HEK293 (cell line): ENCODE measurements around the gene GSTP1.

Experiments
- BCL11B ChIP-seq: fragments of 450-650 bp; formaldehyde crosslinking; IDR thresholded peaks from 2 replicates; pipeline ENCODE4 v1.5.1; 2016; ENCODE audit warnings: low read depth, missing biosample characterization, missing genetic modification characterization
- EGR2 ChIP-seq: fragments of 450-650 bp; formaldehyde crosslinking; IDR thresholded peaks from 2 replicates; pipeline ENCODE4 v1.5.1; 2016; ENCODE audit warnings: low read depth, missing biosample characterization, missing genetic modification characterization
- SCRT2 ChIP-seq: fragments of 450-650 bp; formaldehyde crosslinking; IDR thresholded peaks from 2 replicates; pipeline ENCODE4 v1.5.1; 2016; ENCODE audit warnings: missing biosample characterization, missing genetic modification characterization
- ZBTB20 ChIP-seq: fragments of 450-650 bp; formaldehyde crosslinking; IDR thresholded peaks from 2 replicates; pipeline ENCODE4 v1.5.1; 2016; ENCODE audit warnings: missing biosample characterization, missing genetic modification characterization
- ZBTB21 ChIP-seq: fragments of 450-650 bp; formaldehyde crosslinking; IDR thresholded peaks from 2 replicates; pipeline ENCODE4 v1.5.1; 2017; ENCODE audit warnings: missing biosample characterization, missing genetic modification characterization
- ZIC2 ChIP-seq: fragments of 450-650 bp; formaldehyde crosslinking; IDR thresholded peaks from 2 replicates; pipeline ENCODE4 v1.5.1; 2016; ENCODE audit warnings: missing biosample characterization, missing genetic modification characterization
- ZNF10 ChIP-seq: fragments of 450-650 bp; formaldehyde crosslinking; IDR thresholded peaks from 2 replicates; pipeline ENCODE4 v1.5.1; 2017; ENCODE audit warnings: missing biosample characterization, missing genetic modification characterization
- ZNF157 ChIP-seq: fragments of 450-650 bp; formaldehyde crosslinking; IDR thresholded peaks from 2 replicates; pipeline ENCODE4 v1.5.1; 2016; ENCODE audit warnings: missing biosample characterization, missing genetic modification characterization
- ZNF174 ChIP-seq: fragments of 450-650 bp; formaldehyde crosslinking; IDR thresholded peaks from 2 replicates; pipeline ENCODE4 v1.5.0; 2017; ENCODE audit warnings: missing biosample characterization, mild to moderate bottlenecking, missing genetic modification characterization
- ZNF184 ChIP-seq: fragments of 450-650 bp; IDR thresholded peaks from 2 replicates; pipeline ENCODE4 v1.5.1; 2018; ENCODE audit warnings: missing biosample characterization, mild to moderate bottlenecking, missing genetic modification characterization
- ZNF19 ChIP-seq: fragments of 450-650 bp; formaldehyde crosslinking; IDR thresholded peaks from 2 replicates; pipeline ENCODE4; 2016; ENCODE audit warnings: missing biosample characterization, missing genetic modification characterization, low read depth
- ZNF2 ChIP-seq: fragments of 450-650 bp; formaldehyde crosslinking; IDR thresholded peaks from 2 replicates; pipeline ENCODE4 v1.5.1; 2016; ENCODE audit warnings: missing biosample characterization, missing genetic modification characterization
- ZNF37A ChIP-seq: fragments of 450-650 bp; IDR thresholded peaks from 2 replicates; pipeline ENCODE4 v1.5.1; 2018; ENCODE audit warnings: missing biosample characterization, missing genetic modification characterization
- ZNF571 ChIP-seq: fragments of 450-650 bp; formaldehyde crosslinking; IDR thresholded peaks from 2 replicates; pipeline ENCODE4 v1.5.0; 2017; ENCODE audit warnings: missing biosample characterization, missing genetic modification characterization
- ZNF777 ChIP-seq: fragments of 450-650 bp; formaldehyde crosslinking; IDR thresholded peaks from 2 replicates; pipeline ENCODE4 v1.5.1; 2017; ENCODE audit warnings: missing biosample characterization, missing genetic modification characterization, borderline replicate concordance
- TF ChIP-seq, protein P1 (sequence below): fragments of 450-650 bp; formaldehyde crosslinking; IDR thresholded peaks from 2 replicates; pipeline ENCODE4 v1.5.1; 2016; ENCODE audit warnings: missing biosample characterization, missing genetic modification characterization
- TF ChIP-seq, protein P2 (sequence below): fragments of 450-650 bp; formaldehyde crosslinking; IDR thresholded peaks from 2 replicates; pipeline ENCODE4 v1.5.1; 2016; ENCODE audit warnings: missing biosample characterization, missing genetic modification characterization
- TF ChIP-seq, protein P3 (sequence below): fragments of 450-650 bp; formaldehyde crosslinking; IDR thresholded peaks from 2 replicates; pipeline ENCODE4 v1.5.1; 2016; ENCODE audit warnings: missing biosample characterization, missing genetic modification characterization
- TF ChIP-seq, protein P4 (sequence below): fragments of 450-650 bp; formaldehyde crosslinking; IDR thresholded peaks from 2 replicates; pipeline ENCODE4 v1.5.1; 2016; ENCODE audit warnings: missing biosample characterization, missing genetic modification characterization, low read depth
- TF ChIP-seq, protein P5 (sequence below): fragments of 450-650 bp; formaldehyde crosslinking; IDR thresholded peaks from 2 replicates; pipeline ENCODE4 v1.5.1; 2016; ENCODE audit warnings: missing biosample characterization, missing genetic modification characterization
- TF ChIP-seq, protein P6 (sequence below): fragments of 450-650 bp; formaldehyde crosslinking; IDR thresholded peaks from 2 replicates; pipeline ENCODE4 v1.5.1; 2016; ENCODE audit warnings: missing biosample characterization, missing genetic modification characterization

The GSTP1 gene

DNA sequence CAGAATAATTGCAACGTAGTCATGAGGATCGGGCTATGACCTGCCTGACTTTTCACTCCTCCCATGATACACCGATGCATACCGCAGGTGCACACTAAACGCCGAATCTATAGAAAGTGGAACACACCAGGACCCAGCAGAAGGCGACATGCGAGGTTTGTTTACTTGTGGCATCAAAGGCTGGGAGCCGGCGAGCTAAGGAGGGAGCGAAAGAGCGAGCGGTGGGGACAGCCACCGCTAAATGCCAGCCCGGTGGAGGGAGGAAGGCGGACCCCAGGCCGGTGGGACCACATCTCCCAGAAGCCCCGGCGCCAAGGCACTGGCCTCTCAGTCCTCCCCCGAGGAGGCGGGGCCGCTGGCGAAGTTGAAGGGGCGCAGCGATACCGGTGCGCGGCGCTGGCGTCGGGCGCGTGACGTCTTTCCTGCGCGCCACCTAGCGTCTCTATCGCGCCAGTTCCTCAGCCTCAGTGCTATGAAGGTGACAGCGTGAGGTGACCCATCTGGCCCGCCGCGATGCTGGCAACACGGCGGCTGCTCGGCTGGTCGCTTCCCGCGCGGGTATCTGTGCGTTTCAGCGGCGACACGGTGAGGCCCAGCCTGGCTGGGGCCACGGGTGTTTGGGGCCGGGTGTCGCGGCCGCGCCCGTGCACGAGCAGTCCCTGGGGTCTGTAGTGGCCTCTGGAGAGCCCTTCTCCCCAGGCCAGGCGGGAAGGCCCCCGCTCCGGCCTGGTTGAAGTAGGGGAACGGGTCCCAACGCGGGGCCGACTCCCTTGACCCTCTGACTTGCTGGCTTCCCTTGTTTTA, 23.1 kb downstream of the GSTP1 start, which contains the start of gene NDUFV1 (continued):
- TF ChIP-seq, protein P1, sequence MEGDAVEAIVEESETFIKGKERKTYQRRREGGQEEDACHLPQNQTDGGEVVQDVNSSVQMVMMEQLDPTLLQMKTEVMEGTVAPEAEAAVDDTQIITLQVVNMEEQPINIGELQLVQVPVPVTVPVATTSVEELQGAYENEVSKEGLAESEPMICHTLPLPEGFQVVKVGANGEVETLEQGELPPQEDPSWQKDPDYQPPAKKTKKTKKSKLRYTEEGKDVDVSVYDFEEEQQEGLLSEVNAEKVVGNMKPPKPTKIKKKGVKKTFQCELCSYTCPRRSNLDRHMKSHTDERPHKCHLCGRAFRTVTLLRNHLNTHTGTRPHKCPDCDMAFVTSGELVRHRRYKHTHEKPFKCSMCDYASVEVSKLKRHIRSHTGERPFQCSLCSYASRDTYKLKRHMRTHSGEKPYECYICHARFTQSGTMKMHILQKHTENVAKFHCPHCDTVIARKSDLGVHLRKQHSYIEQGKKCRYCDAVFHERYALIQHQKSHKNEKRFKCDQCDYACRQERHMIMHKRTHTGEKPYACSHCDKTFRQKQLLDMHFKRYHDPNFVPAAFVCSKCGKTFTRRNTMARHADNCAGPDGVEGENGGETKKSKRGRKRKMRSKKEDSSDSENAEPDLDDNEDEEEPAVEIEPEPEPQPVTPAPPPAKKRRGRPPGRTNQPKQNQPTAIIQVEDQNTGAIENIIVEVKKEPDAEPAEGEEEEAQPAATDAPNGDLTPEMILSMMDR (tag by site-specific recombination): peak; percentile 100
- TF ChIP-seq ZNF157 (tag by site-specific recombination) (no peak), SCRT2 (tag by site-specific recombination) (no peak), EGR2 (no peak), ZNF19 (tag by site-specific recombination) (no peak), ZNF777 (tag by site-specific recombination) (no peak), ZBTB21 (tag by site-specific recombination) (peak; percentile 89), ZNF184 (tag by site-specific recombination) (no peak), ZNF174 (tag by site-specific recombination) (no peak), ZNF571 (tag by site-specific recombination) (no peak), ZNF37A (tag by site-specific recombination) (no peak), ZBTB20 (tag by site-specific recombination) (peak; percentile 37; the same call in 1 of the 2 replicates), ZNF2 (tag by site-specific recombination) (0 out of 2 replicates have a peak, but pooled peaks have one; percentile 42), ZIC2 (tag by site-specific recombination) (0 out of 2 replicates have a peak, but pooled peaks have one; percentile 17), BCL11B (no peak), ZNF10 (tag by site-specific recombination) (peak; percentile 71; the same call in 1 of the 2 replicates)
- TF ChIP-seq, protein P2, sequence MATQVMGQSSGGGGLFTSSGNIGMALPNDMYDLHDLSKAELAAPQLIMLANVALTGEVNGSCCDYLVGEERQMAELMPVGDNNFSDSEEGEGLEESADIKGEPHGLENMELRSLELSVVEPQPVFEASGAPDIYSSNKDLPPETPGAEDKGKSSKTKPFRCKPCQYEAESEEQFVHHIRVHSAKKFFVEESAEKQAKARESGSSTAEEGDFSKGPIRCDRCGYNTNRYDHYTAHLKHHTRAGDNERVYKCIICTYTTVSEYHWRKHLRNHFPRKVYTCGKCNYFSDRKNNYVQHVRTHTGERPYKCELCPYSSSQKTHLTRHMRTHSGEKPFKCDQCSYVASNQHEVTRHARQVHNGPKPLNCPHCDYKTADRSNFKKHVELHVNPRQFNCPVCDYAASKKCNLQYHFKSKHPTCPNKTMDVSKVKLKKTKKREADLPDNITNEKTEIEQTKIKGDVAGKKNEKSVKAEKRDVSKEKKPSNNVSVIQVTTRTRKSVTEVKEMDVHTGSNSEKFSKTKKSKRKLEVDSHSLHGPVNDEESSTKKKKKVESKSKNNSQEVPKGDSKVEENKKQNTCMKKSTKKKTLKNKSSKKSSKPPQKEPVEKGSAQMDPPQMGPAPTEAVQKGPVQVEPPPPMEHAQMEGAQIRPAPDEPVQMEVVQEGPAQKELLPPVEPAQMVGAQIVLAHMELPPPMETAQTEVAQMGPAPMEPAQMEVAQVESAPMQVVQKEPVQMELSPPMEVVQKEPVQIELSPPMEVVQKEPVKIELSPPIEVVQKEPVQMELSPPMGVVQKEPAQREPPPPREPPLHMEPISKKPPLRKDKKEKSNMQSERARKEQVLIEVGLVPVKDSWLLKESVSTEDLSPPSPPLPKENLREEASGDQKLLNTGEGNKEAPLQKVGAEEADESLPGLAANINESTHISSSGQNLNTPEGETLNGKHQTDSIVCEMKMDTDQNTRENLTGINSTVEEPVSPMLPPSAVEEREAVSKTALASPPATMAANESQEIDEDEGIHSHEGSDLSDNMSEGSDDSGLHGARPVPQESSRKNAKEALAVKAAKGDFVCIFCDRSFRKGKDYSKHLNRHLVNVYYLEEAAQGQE: no peak
- TF ChIP-seq, protein P3, sequence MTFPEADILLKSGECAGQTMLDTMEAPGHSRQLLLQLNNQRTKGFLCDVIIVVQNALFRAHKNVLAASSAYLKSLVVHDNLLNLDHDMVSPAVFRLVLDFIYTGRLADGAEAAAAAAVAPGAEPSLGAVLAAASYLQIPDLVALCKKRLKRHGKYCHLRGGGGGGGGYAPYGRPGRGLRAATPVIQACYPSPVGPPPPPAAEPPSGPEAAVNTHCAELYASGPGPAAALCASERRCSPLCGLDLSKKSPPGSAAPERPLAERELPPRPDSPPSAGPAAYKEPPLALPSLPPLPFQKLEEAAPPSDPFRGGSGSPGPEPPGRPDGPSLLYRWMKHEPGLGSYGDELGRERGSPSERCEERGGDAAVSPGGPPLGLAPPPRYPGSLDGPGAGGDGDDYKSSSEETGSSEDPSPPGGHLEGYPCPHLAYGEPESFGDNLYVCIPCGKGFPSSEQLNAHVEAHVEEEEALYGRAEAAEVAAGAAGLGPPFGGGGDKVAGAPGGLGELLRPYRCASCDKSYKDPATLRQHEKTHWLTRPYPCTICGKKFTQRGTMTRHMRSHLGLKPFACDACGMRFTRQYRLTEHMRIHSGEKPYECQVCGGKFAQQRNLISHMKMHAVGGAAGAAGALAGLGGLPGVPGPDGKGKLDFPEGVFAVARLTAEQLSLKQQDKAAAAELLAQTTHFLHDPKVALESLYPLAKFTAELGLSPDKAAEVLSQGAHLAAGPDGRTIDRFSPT (tag by site-specific recombination): no peak
- TF ChIP-seq, protein P4, sequence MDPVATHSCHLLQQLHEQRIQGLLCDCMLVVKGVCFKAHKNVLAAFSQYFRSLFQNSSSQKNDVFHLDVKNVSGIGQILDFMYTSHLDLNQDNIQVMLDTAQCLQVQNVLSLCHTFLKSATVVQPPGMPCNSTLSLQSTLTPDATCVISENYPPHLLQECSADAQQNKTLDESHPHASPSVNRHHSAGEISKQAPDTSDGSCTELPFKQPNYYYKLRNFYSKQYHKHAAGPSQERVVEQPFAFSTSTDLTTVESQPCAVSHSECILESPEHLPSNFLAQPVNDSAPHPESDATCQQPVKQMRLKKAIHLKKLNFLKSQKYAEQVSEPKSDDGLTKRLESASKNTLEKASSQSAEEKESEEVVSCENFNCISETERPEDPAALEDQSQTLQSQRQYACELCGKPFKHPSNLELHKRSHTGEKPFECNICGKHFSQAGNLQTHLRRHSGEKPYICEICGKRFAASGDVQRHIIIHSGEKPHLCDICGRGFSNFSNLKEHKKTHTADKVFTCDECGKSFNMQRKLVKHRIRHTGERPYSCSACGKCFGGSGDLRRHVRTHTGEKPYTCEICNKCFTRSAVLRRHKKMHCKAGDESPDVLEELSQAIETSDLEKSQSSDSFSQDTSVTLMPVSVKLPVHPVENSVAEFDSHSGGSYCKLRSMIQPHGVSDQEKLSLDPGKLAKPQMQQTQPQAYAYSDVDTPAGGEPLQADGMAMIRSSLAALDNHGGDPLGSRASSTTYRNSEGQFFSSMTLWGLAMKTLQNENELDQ (tag by site-specific recombination): no peak
- TF ChIP-seq, protein P5, sequence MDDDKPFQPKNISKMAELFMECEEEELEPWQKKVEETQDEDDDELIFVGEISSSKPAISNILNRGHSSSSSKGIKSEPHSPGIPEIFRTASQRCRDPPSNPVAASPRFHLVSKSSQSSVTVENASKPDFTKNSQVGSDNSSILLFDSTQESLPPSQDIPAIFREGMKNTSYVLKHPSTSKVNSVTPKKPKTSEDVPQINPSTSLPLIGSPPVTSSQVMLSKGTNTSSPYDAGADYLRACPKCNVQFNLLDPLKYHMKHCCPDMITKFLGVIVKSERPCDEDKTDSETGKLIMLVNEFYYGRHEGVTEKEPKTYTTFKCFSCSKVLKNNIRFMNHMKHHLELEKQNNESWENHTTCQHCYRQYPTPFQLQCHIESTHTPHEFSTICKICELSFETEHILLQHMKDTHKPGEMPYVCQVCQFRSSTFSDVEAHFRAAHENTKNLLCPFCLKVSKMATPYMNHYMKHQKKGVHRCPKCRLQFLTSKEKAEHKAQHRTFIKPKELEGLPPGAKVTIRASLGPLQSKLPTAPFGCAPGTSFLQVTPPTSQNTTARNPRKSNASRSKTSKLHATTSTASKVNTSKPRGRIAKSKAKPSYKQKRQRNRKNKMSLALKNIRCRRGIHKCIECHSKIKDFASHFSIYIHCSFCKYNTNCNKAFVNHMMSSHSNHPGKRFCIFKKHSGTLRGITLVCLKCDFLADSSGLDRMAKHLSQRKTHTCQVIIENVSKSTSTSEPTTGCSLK (tag by site-specific recombination): no peak
- TF ChIP-seq, protein P6, sequence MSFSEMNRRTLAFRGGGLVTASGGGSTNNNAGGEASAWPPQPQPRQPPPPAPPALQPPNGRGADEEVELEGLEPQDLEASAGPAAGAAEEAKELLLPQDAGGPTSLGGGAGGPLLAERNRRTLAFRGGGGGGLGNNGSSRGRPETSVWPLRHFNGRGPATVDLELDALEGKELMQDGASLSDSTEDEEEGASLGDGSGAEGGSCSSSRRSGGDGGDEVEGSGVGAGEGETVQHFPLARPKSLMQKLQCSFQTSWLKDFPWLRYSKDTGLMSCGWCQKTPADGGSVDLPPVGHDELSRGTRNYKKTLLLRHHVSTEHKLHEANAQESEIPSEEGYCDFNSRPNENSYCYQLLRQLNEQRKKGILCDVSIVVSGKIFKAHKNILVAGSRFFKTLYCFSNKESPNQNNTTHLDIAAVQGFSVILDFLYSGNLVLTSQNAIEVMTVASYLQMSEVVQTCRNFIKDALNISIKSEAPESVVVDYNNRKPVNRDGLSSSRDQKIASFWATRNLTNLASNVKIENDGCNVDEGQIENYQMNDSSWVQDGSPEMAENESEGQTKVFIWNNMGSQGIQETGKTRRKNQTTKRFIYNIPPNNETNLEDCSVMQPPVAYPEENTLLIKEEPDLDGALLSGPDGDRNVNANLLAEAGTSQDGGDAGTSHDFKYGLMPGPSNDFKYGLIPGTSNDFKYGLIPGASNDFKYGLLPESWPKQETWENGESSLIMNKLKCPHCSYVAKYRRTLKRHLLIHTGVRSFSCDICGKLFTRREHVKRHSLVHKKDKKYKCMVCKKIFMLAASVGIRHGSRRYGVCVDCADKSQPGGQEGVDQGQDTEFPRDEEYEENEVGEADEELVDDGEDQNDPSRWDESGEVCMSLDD (tag by site-specific recombination): peak; percentile 52; the same call in 1 of the 2 replicates
